Measurements from ENCODE around the gene NOX1. TPM values are rescaled to one million over a fixed set of nuclear protein-coding genes. Genes with fewer than 3 reads are reported as not detected.
"Not testable (repeated sequence)": the region's sequence is repeated elsewhere in the genome, so short reads cannot be mapped to it uniquely, and the experiment has no call there.

Gene NOX1
- total RNA-seq, 1 donor = not detected

DNA sequence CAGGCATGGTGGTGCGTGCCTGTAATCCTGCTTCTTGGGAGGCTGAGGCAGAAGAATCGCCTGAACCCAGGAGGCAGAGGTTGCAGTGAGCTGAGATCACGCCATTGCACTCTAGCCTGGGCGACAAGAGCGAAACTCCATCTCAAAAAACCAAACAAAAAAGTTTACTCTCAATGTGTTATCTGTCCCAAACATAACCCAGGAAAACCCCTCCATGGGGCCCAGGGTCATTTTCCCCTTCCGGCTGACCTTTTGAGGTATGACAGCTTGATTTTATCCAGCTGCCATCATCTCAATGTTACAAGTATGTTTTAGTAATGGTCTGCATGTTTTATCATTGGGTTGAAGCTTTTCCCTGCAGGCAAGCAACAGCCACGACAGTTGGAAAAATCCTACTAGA lies 77.8 kb downstream of the NOX1 start:
- H3K9me3 ChIP-seq (ENCODE audit: low read depth, low read length); H3K4me3 ChIP-seq (ENCODE audit: low read length); H3K27me3 ChIP-seq (ENCODE audit: insufficient read depth, low read length): not testable (repeated sequence)

More for the DNA sequence above, 77.8 kb downstream of the NOX1 start:
- H3K4me1 ChIP-seq (ENCODE audit: insufficient read depth, low read length) = not testable (repeated sequence)

Other genes with a start within 250 kb of the NOX1 start
- 0.94 TPM for gene TSPAN6, start 237.6 kb downstream of the NOX1 start, total RNA-seq
- not detected for gene SRPX2, start 230.2 kb downstream of the NOX1 start, total RNA-seq
- 2.2 TPM for gene SYTL4, start 142.2 kb downstream of the NOX1 start, total RNA-seq
- 4.2 TPM for gene CSTF2, start 54.0 kb downstream of the NOX1 start, total RNA-seq
- gene XKRX, start 54.6 kb upstream of the NOX1 start, total RNA-seq = 1.2 TPM
- gene ARL13A, start 95.3 kb upstream of the NOX1 start, total RNA-seq = not detected
- gene TRMT2B, start 177.8 kb upstream of the NOX1 start, total RNA-seq = 30.7 TPM
- gene TMEM35A, start 204.5 kb upstream of the NOX1 start, total RNA-seq = not detected
- 2.1 TPM for gene CENPI, start 223.8 kb upstream of the NOX1 start, total RNA-seq